GM18861 (cell line): ENCODE results near the gene FCER1G.
"Not testable (repeated sequence)": the region's sequence is repeated elsewhere in the genome, so short reads cannot be mapped to it uniquely, and the experiment has no call there.

Source experiments
- ATAC-seq: cut with Tn5 transposase; IDR thresholded peaks from one replicate; pipeline ENCODE4 v1.9.1; 2021; ENCODE audit not compliant: unreplicated experiment

Gene FCER1G

GRCh38 chr1:161206411-161207140, 8.5 kb upstream of the FCER1G start:
- no peak for ATAC-seq

DNA sequence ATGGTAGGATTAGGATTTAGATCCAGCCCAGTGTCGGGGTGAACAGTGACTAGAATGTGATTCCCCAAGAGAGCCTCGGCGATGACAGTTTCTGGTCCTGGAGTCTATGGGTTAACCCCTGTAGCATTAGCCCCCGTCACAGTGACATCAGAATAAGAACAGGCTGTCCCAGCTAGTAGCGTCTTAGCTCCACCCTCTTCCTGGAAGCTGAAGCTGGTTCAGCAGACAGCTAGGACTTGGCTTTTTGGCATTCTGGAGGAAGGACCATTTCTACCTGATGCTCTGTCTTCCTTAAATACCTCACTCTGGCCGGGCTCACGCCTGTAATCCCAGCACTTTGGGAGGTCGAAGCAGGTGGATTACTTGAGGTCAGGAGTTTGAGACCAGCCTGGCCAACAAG, 7.9 kb upstream of the FCER1G start:
- ATAC-seq = no peak

GRCh38 chr1:161209790-161210409, 5.2 kb upstream of the FCER1G start:
- ATAC-seq = peak; percentile 60

DNA sequence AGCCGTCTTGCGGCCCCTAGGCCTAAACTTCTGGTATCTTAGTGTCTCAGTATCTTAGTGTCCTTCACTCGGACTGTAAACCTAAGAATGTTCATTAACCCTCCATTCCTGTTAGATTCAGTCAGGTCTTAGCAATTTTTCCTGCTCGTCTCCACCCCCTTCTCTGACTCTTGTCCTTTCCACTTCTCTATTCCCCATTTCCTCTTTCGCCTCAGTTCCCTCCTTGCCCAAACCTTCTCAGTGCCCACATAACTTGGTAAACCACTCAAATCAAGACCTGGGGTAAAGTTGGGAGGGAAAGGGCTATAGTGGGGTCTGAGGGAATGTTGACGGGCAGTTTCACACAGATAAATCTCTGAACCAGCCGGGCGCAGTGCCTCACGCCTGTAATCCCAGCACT, 726 bp upstream of the FCER1G start:
- no peak for ATAC-seq

GRCh38 chr1:161216945-161217712, 2.0 kb downstream of the FCER1G start:
- peak; percentile 89 for ATAC-seq

DNA sequence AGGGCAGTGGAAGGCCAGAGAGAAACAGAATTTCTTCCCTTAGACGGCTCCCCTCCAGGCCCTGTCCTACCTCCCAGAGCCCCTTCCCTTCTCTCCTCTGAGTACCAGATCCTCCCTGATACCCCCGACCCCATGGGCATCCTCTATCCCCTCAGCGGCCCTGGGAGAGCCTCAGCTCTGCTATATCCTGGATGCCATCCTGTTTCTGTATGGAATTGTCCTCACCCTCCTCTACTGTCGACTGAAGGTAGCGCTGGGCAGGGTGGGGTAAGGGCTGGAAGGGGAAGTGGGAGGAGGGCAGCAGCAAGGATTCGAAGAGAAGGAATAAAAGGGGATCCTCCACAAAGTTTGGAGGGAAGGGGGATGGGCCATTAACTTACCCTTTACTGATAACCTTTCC, 2.7 kb downstream of the FCER1G start:
- no peak for ATAC-seq

- no peak for ATAC-seq
Measured at GRCh38 chr1:161218301-161219077, 3.4 kb downstream of the FCER1G start.

GRCh38 chr1:161219078-161219892, 4.2 kb downstream of the FCER1G start:
- no peak for ATAC-seq

- ATAC-seq = no peak
Measured at GRCh38 chr1:161220002-161220401, 4.9 kb downstream of the FCER1G start.

- ATAC-seq = no peak
Measured at GRCh38 chr1:161222175-161223019, 7.3 kb downstream of the FCER1G start.

- no peak for ATAC-seq
Measured at GRCh38 chr1:161223805-161224694, 9.0 kb downstream of the FCER1G start.

DNA sequence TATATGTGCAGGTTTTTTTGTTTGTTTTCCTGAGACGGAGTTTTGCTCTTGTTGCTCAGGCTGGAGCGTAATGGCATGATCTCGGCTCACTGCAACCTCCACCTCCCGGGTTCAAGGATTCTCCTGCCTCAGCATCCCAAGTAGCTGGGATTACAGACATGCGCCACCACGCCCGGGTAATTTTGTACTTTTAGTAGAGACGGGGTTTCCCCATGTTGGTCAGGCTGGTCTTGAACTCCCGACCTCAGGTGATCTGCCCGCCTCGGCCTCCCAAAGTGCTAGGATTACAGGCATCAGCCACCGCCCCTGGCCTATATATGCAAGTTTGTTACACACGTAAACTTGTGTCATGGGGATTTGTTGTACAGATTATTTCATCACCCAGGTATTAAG, 9.6 kb downstream of the FCER1G start:
- not testable (repeated sequence) for ATAC-seq

GRCh38 chr1:161225178-161225533, 10.1 kb downstream of the FCER1G start:
- no peak for ATAC-seq

DNA sequence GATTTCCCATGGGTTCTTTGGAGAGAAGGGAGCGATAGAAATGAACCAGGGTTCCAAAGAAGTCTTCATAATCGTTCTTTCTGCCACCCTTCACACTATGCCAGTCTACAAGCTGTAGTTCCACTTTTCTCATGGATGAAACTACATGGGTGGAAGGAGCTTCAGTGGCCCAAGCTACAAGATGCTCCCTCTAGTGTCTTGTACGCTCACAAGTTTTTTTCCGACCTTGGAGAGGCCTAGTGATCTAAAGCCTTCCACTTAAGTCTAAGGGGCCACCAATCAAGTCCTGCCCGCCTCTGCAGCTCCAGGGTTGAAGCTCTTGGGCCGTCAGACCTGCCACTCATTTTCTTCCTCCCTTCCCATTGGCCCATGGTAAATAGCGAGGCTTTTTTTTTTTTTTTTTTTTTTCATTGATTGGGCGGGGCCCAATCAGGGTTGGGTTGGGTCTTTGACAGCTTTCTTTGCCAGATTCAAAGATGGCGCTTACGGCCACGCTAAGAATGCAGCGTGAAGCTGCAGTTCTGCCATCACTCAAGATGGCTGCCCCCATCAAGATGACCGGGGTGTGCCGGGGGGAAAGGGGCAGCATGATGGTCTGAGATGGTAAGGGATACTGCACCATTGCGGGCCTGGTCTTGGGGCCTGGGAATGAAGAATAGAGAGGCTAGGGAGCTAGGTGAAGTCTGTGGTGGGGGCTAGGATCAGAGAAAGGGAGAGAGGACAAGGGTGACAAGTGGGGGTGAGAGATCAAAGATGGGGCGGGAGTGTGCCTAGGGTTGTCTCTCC, 10.6 kb downstream of the FCER1G start, which contains the start of gene TOMM40L:
TSS of gene TOMM40L (plus strand) at position 527 of the 786 bp plus-strand sequence. CDS start 430 bp downstream, outside the sequence.
- peak; percentile 86 for ATAC-seq

GRCh38 chr1:161226320-161226711, 11.2 kb downstream of the FCER1G start:
- no peak for ATAC-seq

DNA sequence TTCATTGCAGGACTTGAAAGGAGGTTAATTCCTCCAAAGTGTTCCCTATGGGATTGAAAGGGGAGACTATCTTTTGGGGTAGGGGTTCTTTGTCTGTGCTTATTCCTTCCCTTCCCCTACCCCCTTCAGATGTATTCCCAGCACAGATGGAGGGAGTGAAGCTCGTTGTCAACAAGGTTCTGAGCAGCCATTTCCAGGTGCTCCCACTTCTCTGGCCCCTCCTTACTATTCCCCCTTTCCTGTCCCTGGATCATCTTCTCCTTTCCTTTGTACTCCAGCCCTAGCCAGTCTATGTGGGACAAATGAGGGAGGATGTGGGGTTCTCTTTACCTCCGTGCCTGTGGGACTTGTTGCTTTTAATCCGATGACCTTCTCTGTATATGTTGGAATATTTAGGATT, 11.7 kb downstream of the FCER1G start:
- no peak for ATAC-seq

DNA sequence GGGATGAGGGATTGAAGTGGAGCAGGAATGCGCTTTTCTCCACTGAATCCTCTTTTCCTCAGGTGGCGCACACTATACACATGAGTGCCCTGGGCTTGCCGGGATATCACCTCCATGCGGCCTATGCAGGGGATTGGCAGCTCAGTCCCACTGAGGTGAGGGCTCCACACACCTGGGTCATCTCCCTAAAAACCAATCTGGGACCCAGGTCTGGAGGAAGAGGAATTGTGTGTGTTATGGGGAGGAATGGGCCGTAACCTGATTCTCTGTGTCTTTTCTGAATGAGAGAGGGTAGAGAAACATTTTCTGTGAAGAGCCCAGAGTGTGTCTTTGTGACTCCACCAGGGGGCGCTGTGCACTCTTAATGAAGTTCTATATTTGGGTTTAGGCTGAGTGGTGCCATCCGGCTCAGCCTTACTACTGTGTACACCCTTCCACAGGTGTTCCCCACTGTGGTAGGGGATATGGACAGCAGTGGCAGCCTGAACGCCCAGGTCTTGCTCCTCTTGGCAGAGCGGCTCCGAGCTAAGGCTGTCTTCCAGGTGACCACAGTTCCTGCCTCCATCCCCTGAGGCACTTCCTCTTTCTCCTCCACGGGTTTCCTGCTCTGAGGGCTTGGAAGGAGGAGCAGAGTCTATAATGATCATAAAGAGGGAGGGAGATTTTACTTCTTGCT, 12.2 kb downstream of the FCER1G start:
- ATAC-seq = peak; percentile 42
